GM12878 (cell line): Measurements from ENCODE around the gene WDR59. TPM values are rescaled to one million over a fixed set of nuclear protein-coding genes. Genes with fewer than 3 reads are reported as not detected.
A peak's percentile ranks its signal among the peaks of the same experiment; 100 is the strongest.

Experiments used
- ATAC-seq: fragments of 200-7000 bp; cut with Tn5 transposase; 3 replicates; pipeline ENCODE4 v1.9.1; 2020; ENCODE audit warnings: mild to moderate bottlenecking, moderate library complexity
- BruUV-seq: library from RNA; stranded (reverse); fragments of 400-500 nt; replicated peaks from 2 replicates; lab custom pipeline; 2021; lab: Mats Ljungman, UMichigan
- CTCF ChIA-PET: fragments of 300-600 bp; sonication (Branson Sonifier 250); formaldehyde crosslinking; extraction: SDS; loops from one replicate; lab custom pipeline; 2021; ENCODE audit warnings: inconsistent platforms; lab: Yijun Ruan, JAX
- POLR2A ChIA-PET: fragments of 350-600 bp; formaldehyde crosslinking; extraction: SDS; loops from one replicate; lab custom pipeline; 2021; ENCODE audit warnings: inconsistent platforms; lab: Charles Lee
- RAD21 ChIA-PET: fragments of 300-600 bp; sonication (Branson Sonifier 250); formaldehyde crosslinking; loops from one replicate; lab custom pipeline; 2023; ENCODE audit warnings: antibody characterized with exemption; ENCODE audit not compliant: unreplicated experiment; lab: Charles Lee
- SMC1A ChIA-PET: fragments of 300-600 bp; sonication (Branson Sonifier 250); formaldehyde crosslinking; loops from one replicate; lab custom pipeline; 2023; ENCODE audit not compliant: unreplicated experiment, uncharacterized antibody; lab: Charles Lee
- DNase-seq: peaks from one replicate; pipeline ENCODE4 v3.0.0-alpha.2; 2011; ENCODE audit warnings: low read depth, low spot score
- FAIRE-seq: peaks from 3 replicates; lab custom pipeline; 2011; peaks lifted over from hg19 to GRCh38; lab: Jason Lieb, UNC
- H2AFZ ChIP-seq: 2 replicates; pipeline ENCODE4 v1.6.0; 2011; ENCODE audit warnings: low read depth, low read length, control low read depth; ENCODE audit not compliant: control insufficient read depth
- H3K27ac ChIP-seq: 2 replicates; pipeline ENCODE4 v1.5.1; 2011; ENCODE audit warnings: control low read depth; ENCODE audit not compliant: control insufficient read depth, insufficient read depth
- H3K27me3 ChIP-seq, 2 experiments: replicated peaks in 1 of 2; 2 replicates each; pipeline versions ENCODE4 v1.6.0 to v1.6.1; 2011; ENCODE audit warnings: low read length in 1 of 2; ENCODE audit not compliant: control insufficient read depth in 2 of 2, insufficient read depth in 2 of 2
- H3K36me3 ChIP-seq, 2 experiments: 2 replicates each; pipeline ENCODE4 v1.5.1; 2011; ENCODE audit warnings: low read length in 1 of 2; ENCODE audit not compliant: control insufficient read depth in 2 of 2, insufficient read depth in 2 of 2
- H3K4me1 ChIP-seq: 2 replicates; pipeline ENCODE4 v1.6.1; 2011; ENCODE audit warnings: mild to moderate bottlenecking, low read length, moderate library complexity, mixed read lengths; ENCODE audit not compliant: control insufficient read depth, insufficient read depth
- H3K4me2 ChIP-seq: 2 replicates; pipeline ENCODE4 v1.6.0; 2011; ENCODE audit warnings: control low read depth; ENCODE audit not compliant: control insufficient read depth, insufficient read depth
- H3K4me3 ChIP-seq: fragments of 200-600 bp; sonication (generic); 2 replicates; pipeline ENCODE4 v1.5.1; 2016
- H3K79me2 ChIP-seq: 2 replicates; pipeline ENCODE4 v1.6.0; 2011; ENCODE audit warnings: low read length; ENCODE audit not compliant: control insufficient read depth, insufficient read depth
- H3K9ac ChIP-seq: 2 replicates; pipeline ENCODE4 v1.8.0; 2011; ENCODE audit warnings: low read length, control low read depth, mixed read lengths; ENCODE audit not compliant: control insufficient read depth, insufficient read depth
- H3K9me3 ChIP-seq: replicated peaks from 3 replicates; pipeline ENCODE4 v1.5.1; 2011; ENCODE audit warnings: mild to moderate bottlenecking, low read length; ENCODE audit not compliant: control insufficient read depth, insufficient read depth
- H4K20me1 ChIP-seq: 2 replicates; pipeline ENCODE4 v1.6.0; 2011; ENCODE audit not compliant: control insufficient read depth, insufficient read depth
- BCL11A ChIP-seq: IDR thresholded peaks from 2 replicates; pipeline ENCODE4 v1.6.1; 2011; ENCODE audit warnings: low read depth, low read length
- GATAD2B ChIP-seq: fragments of 450-650 bp; conservative IDR thresholded peaks from 2 replicates; pipeline ENCODE4 v1.6.1; 2017; ENCODE audit warnings: low read depth, mild to moderate bottlenecking, moderate library complexity
- HDGF ChIP-seq: fragments of 450-650 bp; IDR thresholded peaks from 2 replicates; pipeline ENCODE4 v1.6.1; 2016; ENCODE audit warnings: antibody characterized with exemption
- KAT2A ChIP-seq: conservative IDR thresholded peaks from 2 replicates; pipeline ENCODE4 v1.6.1; 2011; ENCODE audit warnings: low read depth, low read length; ENCODE audit not compliant: control insufficient read depth
- MTA2 ChIP-seq: fragments of 450-650 bp; IDR thresholded peaks from 2 replicates; pipeline ENCODE4 v1.6.1; 2016; ENCODE audit warnings: low read depth, mild to moderate bottlenecking, moderate library complexity
- NFIC ChIP-seq: IDR thresholded peaks from 2 replicates; pipeline ENCODE4 v1.6.1; 2012; ENCODE audit warnings: low read depth, mild to moderate bottlenecking, inconsistent platforms, low read length, moderate library complexity
- NFYB ChIP-seq: IDR thresholded peaks from 2 replicates; pipeline ENCODE4 v1.6.1; 2011; ENCODE audit warnings: low read depth, mild to moderate bottlenecking, low read length, improper control_type of control experiment, moderate library complexity; ENCODE audit not compliant: insufficient read depth
- NR2F1 ChIP-seq: fragments of 450-650 bp; conservative IDR thresholded peaks from 2 replicates; pipeline ENCODE4 v1.6.1; 2017; ENCODE audit warnings: mild to moderate bottlenecking
- POLR2A ChIP-seq: IDR thresholded peaks from 2 replicates; pipeline ENCODE4 v1.6.1; 2011; ENCODE audit warnings: low read depth, mild to moderate bottlenecking, low read length
- RBBP5 ChIP-seq: fragments of 200-600 bp; sonication (generic); conservative IDR thresholded peaks from 2 replicates; pipeline ENCODE4 v1.6.1; 2016
- RELB ChIP-seq: fragments of 450-650 bp; IDR thresholded peaks from 2 replicates; pipeline ENCODE4 v1.6.1; 2017; ENCODE audit warnings: low read depth, mild to moderate bottlenecking, moderate library complexity
- RFX5 ChIP-seq: IDR thresholded peaks from 2 replicates; pipeline ENCODE4 v1.6.1; 2011; ENCODE audit warnings: low read depth, low read length, improper control_type of control experiment
- SRF ChIP-seq, 2 experiments: IDR thresholded peaks; 2 replicates each; pipeline ENCODE4 v1.6.1; 2011; ENCODE audit warnings: low read depth in 2 of 2, low read length in 2 of 2, mild to moderate bottlenecking in 1 of 2, moderate library complexity in 1 of 2
- STAT1 ChIP-seq: fragments of 450-650 bp; conservative IDR thresholded peaks from 2 replicates; pipeline ENCODE4 v1.6.1; 2014; ENCODE audit warnings: antibody characterized with exemption, mild to moderate bottlenecking
- TCF3 ChIP-seq: IDR thresholded peaks from 2 replicates; pipeline ENCODE4 v1.6.1; 2012; ENCODE audit warnings: low read depth, mild to moderate bottlenecking, low read length, borderline replicate concordance; ENCODE audit not compliant: insufficient read depth
- USF2 ChIP-seq: IDR thresholded peaks from 2 replicates; pipeline ENCODE4 v1.6.1; 2011; ENCODE audit warnings: low read depth, low read length, improper control_type of control experiment, borderline replicate concordance
- WRNIP1 ChIP-seq: IDR thresholded peaks from 2 replicates; pipeline ENCODE4 v1.6.1; 2011; ENCODE audit warnings: low read depth, low read length, improper control_type of control experiment, borderline replicate concordance
- YY1 ChIP-seq: IDR thresholded peaks from 2 replicates; pipeline ENCODE4 v1.6.1; 2011; ENCODE audit warnings: low read depth, mild to moderate bottlenecking, low read length
- ZNF687 ChIP-seq: fragments of 450-650 bp; IDR thresholded peaks from 2 replicates; pipeline ENCODE4 v1.6.1; 2017; ENCODE audit warnings: mild to moderate bottlenecking, moderate library complexity
- WGBS: methylation state at CpG from one replicate; pipeline ENCODE4 v1.1.6; 2016; ENCODE audit warnings: low lambda C conversion rate; ENCODE audit not compliant: insufficient replicate concordance, insufficient coverage; ENCODE audit errors: missing lambda C conversion rate; 5-methylcytosine and 5-hydroxymethylcytosine counted together
- in situ Hi-C: fragments of 300-500 bp; cut with MboI; formaldehyde crosslinking; loops from 9 replicates; pipeline ENCODE4 v1.14.3; 2018; ENCODE audit warnings: mixed read lengths
- intact Hi-C: fragments of 100-400 bp; cut with micrococcal nuclease; formaldehyde crosslinking; loops from one replicate; pipeline ENCODE4 v1.14.2; 2022; ENCODE audit not compliant: unreplicated experiment
- polyA plus RNA-seq, 11 experiments: library from polyadenylated mRNA; depleted of rRNA in 4 of 11; unstranded in 6 of 11; stranded (reverse) in 5 of 11; fragments of >200 nt; fragmentation: Nextera tagmentation in 4 of 11; fragmentation: Illumina TruSeq in 1 of 11; extraction: Ambion mirVana in 4 of 11; extraction: Trizol in 1 of 11; gene quantifications; 1 replicate in 1 of 11; 2 replicates in 10 of 11; pipeline versions ENCODE4 v1.2.1 to v1.2.3, GENCODE V29; 2011 to 2016; ENCODE audit warnings: inconsistent platforms in 2 of 11, missing spikeins in 2 of 11, low read depth in 1 of 11
- total RNA-seq, 4 experiments: library from RNA; depleted of rRNA in 3 of 4; stranded (reverse); fragments of >200 nt in 3 of 4; fragmentation: Illumina TruSeq in 1 of 4; extraction: Trizol in 1 of 4; gene quantifications; 2 replicates each; pipeline versions ENCODE4 v1.2.1 to v1.2.3, GENCODE V29; 2013 to 2021

WDR59 gene
- total and polyA plus RNA-seq, 10 of the 15 experiments (the other 5 are each of a cell fraction or from before 2014, with no cell fraction given): 9.7 to 78.4 (median 24.5) TPM

- H3K9ac ChIP-seq: no peak overlapping the region
- no peaks in the 10 kb centered on the region for H3K36me3 ChIP-seq
- no peak overlapping the region for H3K4me3 ChIP-seq
- peak overlapping the region; percentile 41; the same call in 1 of the 2 replicates for H3K4me2 ChIP-seq
- H3K79me2 ChIP-seq: peaks cover 37% of the 10 kb centered on the region
- FAIRE-seq (no peak), DNase-seq (no peak), ATAC-seq (peak; percentile 86)
- WGBS: 94% methylated on average over 8 of the region's 8 CpGs
- ChIA-PET SMC1A (interaction anchor here (0.9 to 4.4 kb wide), 7 partner anchors 8 to 157 kb away, joined by 3 to 61 read pairs (median 4); no protein-coding TSS in a partner anchor), RAD21 (interaction anchor here (0.6 to 2.5 kb wide), 7 partner anchors 10 to 361 kb away, joined by 3 to 19 read pairs (median 5); no protein-coding TSS in a partner anchor), CTCF (interaction anchor here (0.9 to 1.9 kb wide), 4 partner anchors 10 to 56 kb away, joined by 3 to 8 read pairs (median 4); no protein-coding TSS in a partner anchor), POLR2A (interaction anchor here (0.6 to 1.5 kb wide), 4 partner anchors 11 to 628 kb away, joined by 3 to 4 read pairs (median 3); partner anchors contain the start of genes KARS1 and TERF2IP)
- H3K27me3 ChIP-seq: no peaks in the 10 kb centered on the region
- H3K9me3 ChIP-seq: peaks cover 9% of the 10 kb centered on the region; the same call in 2 of the 3 replicates
- intact Hi-C loops (no loop called here), in situ Hi-C loops (no loop called here)
- H3K4me1 ChIP-seq: peaks cover 20% of the 10 kb centered on the region
- no peaks in the 10 kb centered on the region for H4K20me1 ChIP-seq
- H3K27ac ChIP-seq: no peak overlapping the region
- BruUV-seq: no TSS peak
- no peak overlapping the region; the same call in 1 of the 2 replicates for H2AFZ ChIP-seq
- TF ChIP-seq SRF (IDR thresholded peaks at IDR 0.05; ENCODE audit: low read depth in 2 of 2, low read length in 2 of 2) (no peak), WRNIP1 (no peak), STAT1 (no peak), RELB (0 out of 2 replicates have a peak, but pooled peaks have one; percentile 19), BCL11A (no peak), ZNF687 (no peak), RFX5 (no peak), NR2F1 (0 out of 2 replicates have a peak, but pooled peaks have one; percentile 18), POLR2A (no peak), HDGF (0 out of 2 replicates have a peak, but pooled peaks have one; percentile 28), KAT2A (no peak), RBBP5 (no peak), NFIC (no peak), TCF3 (no peak), NFYB (no peak), GATAD2B (no peak), YY1 (no peak), MTA2 (peak; percentile 35; the same call in 1 of the 2 replicates), USF2 (no peak)
These were observed 34.1 kb upstream of the WDR59 start for GRCh38 chr16:75019007-75019406.
